Right lobe of liver (tissue), 6 donors: Measurements from ENCODE around the gene OR11A1. TPM values are rescaled to one million over a fixed set of nuclear protein-coding genes. Genes with fewer than 3 reads are reported as not detected.

Experiments
- ATAC-seq, 4 donors: fragments of 200-7000 bp; cut with Tn5 transposase; one replicate each; pipeline ENCODE4 v1.9.1; 2020; ENCODE audit warnings: mild to moderate bottlenecking in 4 of 4, moderate library complexity in 4 of 4
- DNase-seq, 3 donors: peaks; one replicate each; pipeline ENCODE4 v3.0.0-alpha.2; 2020
- H3K27ac ChIP-seq, 3 donors: fragments of 200-600 bp; one replicate each; pipeline ENCODE4 v1.8.0; 2022
- H3K27me3 ChIP-seq, 2 donors: fragments of 200-600 bp; one replicate each; pipeline ENCODE4 v1.8.0; 2022
- H3K36me3 ChIP-seq, 4 donors: fragments of 200-600 bp; sonication (generic) in 1 of 4; one replicate each; pipeline versions ENCODE4 v1.5.1 to v1.8.0; 2017 to 2022; ENCODE audit warnings: control low read depth in 1 of 4
- H3K4me1 ChIP-seq, 4 donors: fragments of 200-600 bp; sonication (generic) in 1 of 4; one replicate each; pipeline versions ENCODE4 v1.5.1 to v1.8.0; 2017 to 2022; ENCODE audit warnings: control low read depth in 1 of 4
- H3K4me3 ChIP-seq, 3 donors: fragments of 200-600 bp; one replicate each; pipeline ENCODE4 v1.8.0; 2022
- H3K9me3 ChIP-seq, 4 donors: fragments of 200-600 bp; sonication (generic) in 1 of 4; one replicate each; pipeline versions ENCODE4 v1.5.1 to v1.8.0; 2017 to 2022; ENCODE audit warnings: control low read depth in 1 of 4
- CTCF ChIP-seq, 4 donors: fragments of 200-600 bp in 3 of 4; fragments of 450-650 bp in 1 of 4; IDR thresholded peaks; one replicate each; pipeline versions ENCODE4 v1.5.1 to v1.8.0; 2016 to 2022; ENCODE audit warnings: antibody characterized with exemption in 4 of 4, mild to moderate bottlenecking in 2 of 4
- POLR2A ChIP-seq: fragments of 450-650 bp; IDR thresholded peaks from one replicate; pipeline ENCODE4 v1.6.1; 2017; ENCODE audit warnings: antibody characterized with exemption, mild to moderate bottlenecking
- WGBS: methylation state at CpG from one replicate; pipeline ENCODE4 v1.1.6; 2018; ENCODE audit warnings: low coverage, low lambda C conversion rate; ENCODE audit not compliant: insufficient coverage; ENCODE audit errors: missing lambda C conversion rate; 5-methylcytosine and 5-hydroxymethylcytosine counted together
- intact Hi-C, 2 donors: fragments of 100-400 bp; cut with DNase I; formaldehyde crosslinking; loops; one replicate each; pipeline versions ENCODE4 v1.11.2 to v1.14.1; 2022
- long read RNA-seq: library from polyadenylated mRNA; unstranded; transcript quantifications from one replicate; pipeline ENCODE4 v2.0.0, GENCODE V29; 2019
- total RNA-seq, 6 experiments: library from RNA; depleted of rRNA in 2 of 6; stranded (reverse); fragments of >200 nt in 2 of 6; fragmentation: NEBNext Ultra II Directional in 3 of 6; extraction: Animal tissue kit (Norgen Biotek cat#: 25700) in 3 of 6; gene quantifications; one replicate each; pipeline versions ENCODE4 v1.1.0 to v1.2.4, GENCODE V29; 2016 to 2023
- donor health status: DM: no; HTN: yes; CAD: no.
- donor health status: DM: no; HTN: no; CAD: no.
- donor health status: DM: no; HTN: no; CAD: no.
- donor health status: DM: no; HTN: yes; CAD: no.
- donor health status: DM: no; HTN: yes; CAD: no.

Gene OR11A1
- not detected for total RNA-seq
- long read RNA-seq: 0 reads

- Histone ChIP-seq H3K4me3 (no peak within 1 kb of the TSS), H3K36me3 (no peaks in the 10 kb centered on the region), H3K9me3 (no peaks in the 10 kb centered on the region), H3K27me3 (no peaks in the 10 kb centered on the region), H3K27ac (no peak within 1 kb of the TSS), H3K4me1 (no peaks in the 10 kb centered on the region)
- ATAC-seq (no peak), DNase-seq (no peak)
- WGBS: 27% methylated on average over 2 of the region's 2 CpGs
- TF ChIP-seq POLR2A (no peak), CTCF (IDR thresholded peaks at IDR 0.05) (no peak)
- intact Hi-C loops: no loop called here
Observed at GRCh38 chr6:29456971-29457370, at the start of gene OR11A1, which contains the start of gene OR2H1. Gene OR11A1 (minus strand): TSS chr6:29457071. CDS start chr6:29427641, 29,430 bp downstream. Gene OR2H1 (plus strand): TSS chr6:29457155. CDS start chr6:29461770, 4,615 bp downstream.

- Histone ChIP-seq H3K9me3 (no peaks in the 10 kb centered on the region), H3K27ac (no peak overlapping the region), H3K4me1 (no peaks in the 10 kb centered on the region), H3K4me3 (no peak overlapping the region), H3K36me3 (no peaks in the 10 kb centered on the region), H3K27me3 (no peaks in the 10 kb centered on the region)
- ATAC-seq: no peak
- TF ChIP-seq CTCF (IDR thresholded peaks at IDR 0.05): no peak
- no peak for TF ChIP-seq POLR2A
- intact Hi-C loops: no loop called here
- 76% methylated on average over 2 of the region's 11 CpGs for WGBS
- DNase-seq: no peak
Observed at GRCh38 chr6:29506446-29507067, 49.7 kb upstream of the OR11A1 start.

GRCh38 chr6:29505808-29506207, 48.9 kb upstream of the OR11A1 start:
- WGBS: 96% methylated on average over 3 of the region's 3 CpGs
- H3K27me3 ChIP-seq: no peaks in the 10 kb centered on the region
- ATAC-seq (no peak), DNase-seq (no peak)
- TF ChIP-seq CTCF (IDR thresholded peaks at IDR 0.05) (no peak), POLR2A (no peak)
- H3K4me1 ChIP-seq: no peaks in the 10 kb centered on the region
- H3K9me3 ChIP-seq: no peaks in the 10 kb centered on the region
- no peak overlapping the region for H3K4me3 ChIP-seq
- H3K27ac ChIP-seq: no peak overlapping the region
- no peaks in the 10 kb centered on the region for H3K36me3 ChIP-seq
- intact Hi-C loops: no loop called here

GRCh38 chr6:29504961-29505360, 48.1 kb upstream of the OR11A1 start:
- TF ChIP-seq POLR2A: no peak
- no peak for TF ChIP-seq CTCF (IDR thresholded peaks at IDR 0.05)
- ATAC-seq (peak; percentile 18 to 83 (median 36)), DNase-seq (peak in 1 of 3 donors; percentile 46)
- H3K36me3 ChIP-seq: no peaks in the 10 kb centered on the region
- H3K4me3 ChIP-seq: no peak overlapping the region
- no peak overlapping the region for H3K27ac ChIP-seq
- no peaks in the 10 kb centered on the region for H3K27me3 ChIP-seq
- intact Hi-C loops: no loop called here
- no peaks in the 10 kb centered on the region for H3K9me3 ChIP-seq
- no peaks in the 10 kb centered on the region for H3K4me1 ChIP-seq
- WGBS: 20% methylated on average over 2 of the region's 2 CpGs
